Karpas-422 (cell line): Measurements from ENCODE around the gene HSP90AA1. TPM values are rescaled to one million over a fixed set of nuclear protein-coding genes. Genes with fewer than 3 reads are reported as not detected.
"Not testable (repeated sequence)": the region's sequence is repeated elsewhere in the genome, so short reads cannot be mapped to it uniquely, and the experiment has no call there.

Experiments used
- DNase-seq: peaks from one replicate; pipeline ENCODE4 v3.0.0-alpha.2; 2015
- H2AFZ ChIP-seq: fragments of 200-600 bp; sonication (generic); 2 replicates; pipeline ENCODE4 v1.6.1; 2014; ENCODE audit warnings: antibody characterized with exemption, low read length, mixed read lengths
- H3K27ac ChIP-seq: fragments of 200-600 bp; sonication (generic); 2 replicates; pipeline ENCODE4 v1.5.1; 2014; ENCODE audit warnings: mild to moderate bottlenecking, low read length, moderate library complexity
- H3K27me3 ChIP-seq: fragments of 200-600 bp; sonication (generic); 2 replicates; pipeline ENCODE4 v1.6.1; 2014; ENCODE audit warnings: low read length, mixed read lengths
- H3K36me3 ChIP-seq: fragments of 200-600 bp; sonication (generic); 2 replicates; pipeline ENCODE4 v1.6.1; 2014; ENCODE audit warnings: low read length, mixed read lengths; ENCODE audit not compliant: insufficient read depth
- H3K4me1 ChIP-seq: fragments of 200-600 bp; sonication (generic); 2 replicates; pipeline ENCODE4 v1.6.1; 2014; ENCODE audit warnings: mild to moderate bottlenecking, low read length, mixed read lengths
- H3K4me2 ChIP-seq: fragments of 200-600 bp; sonication (generic); 2 replicates; pipeline ENCODE4 v1.6.1; 2014; ENCODE audit warnings: low read length, low read depth, mild to moderate bottlenecking; ENCODE audit not compliant: poor library complexity, severe bottlenecking
- H3K4me3 ChIP-seq: fragments of 200-600 bp; sonication (generic); 2 replicates; pipeline ENCODE4 v1.5.1; 2014; ENCODE audit warnings: mild to moderate bottlenecking, antibody characterized with exemption, low read length, mixed read lengths
- H3K79me2 ChIP-seq: fragments of 200-600 bp; sonication (generic); 2 replicates; pipeline ENCODE4 v1.6.1; 2014; ENCODE audit warnings: mild to moderate bottlenecking, low read length, mixed read lengths
- H3K9ac ChIP-seq: fragments of 200-600 bp; sonication (generic); 2 replicates; pipeline ENCODE4 v1.6.0; 2014; ENCODE audit warnings: low read length
- H3K9me2 ChIP-seq: fragments of 200-600 bp; sonication (generic), shearing (Covaris generic); replicated peaks from 2 replicates; pipeline ENCODE4 v1.6.0; 2014; ENCODE audit warnings: mild to moderate bottlenecking, low read length, moderate library complexity; ENCODE audit not compliant: insufficient read depth
- H3K9me3 ChIP-seq: fragments of 300-700, 200-600 bp; sonication (generic); 2 replicates; pipeline ENCODE4 v1.6.1; 2014; ENCODE audit warnings: low read length, mixed read lengths
- H4K20me1 ChIP-seq: fragments of 200-600 bp; sonication (generic); 2 replicates; pipeline ENCODE4 v1.6.1; 2014; ENCODE audit warnings: mild to moderate bottlenecking, antibody characterized with exemption, low read length, low read depth; ENCODE audit not compliant: insufficient read depth
- total RNA-seq: library from RNA; depleted of rRNA; stranded (reverse); fragments of >200 nt; shearing (Covaris generic); gene quantifications from 2 replicates; pipeline ENCODE4 v1.2.3, GENCODE V29; 2014; ENCODE audit warnings: low replicate concordance

Gene HSP90AA1
- total RNA-seq, 1 experiment from 2014 or later = 505 TPM

DNA sequence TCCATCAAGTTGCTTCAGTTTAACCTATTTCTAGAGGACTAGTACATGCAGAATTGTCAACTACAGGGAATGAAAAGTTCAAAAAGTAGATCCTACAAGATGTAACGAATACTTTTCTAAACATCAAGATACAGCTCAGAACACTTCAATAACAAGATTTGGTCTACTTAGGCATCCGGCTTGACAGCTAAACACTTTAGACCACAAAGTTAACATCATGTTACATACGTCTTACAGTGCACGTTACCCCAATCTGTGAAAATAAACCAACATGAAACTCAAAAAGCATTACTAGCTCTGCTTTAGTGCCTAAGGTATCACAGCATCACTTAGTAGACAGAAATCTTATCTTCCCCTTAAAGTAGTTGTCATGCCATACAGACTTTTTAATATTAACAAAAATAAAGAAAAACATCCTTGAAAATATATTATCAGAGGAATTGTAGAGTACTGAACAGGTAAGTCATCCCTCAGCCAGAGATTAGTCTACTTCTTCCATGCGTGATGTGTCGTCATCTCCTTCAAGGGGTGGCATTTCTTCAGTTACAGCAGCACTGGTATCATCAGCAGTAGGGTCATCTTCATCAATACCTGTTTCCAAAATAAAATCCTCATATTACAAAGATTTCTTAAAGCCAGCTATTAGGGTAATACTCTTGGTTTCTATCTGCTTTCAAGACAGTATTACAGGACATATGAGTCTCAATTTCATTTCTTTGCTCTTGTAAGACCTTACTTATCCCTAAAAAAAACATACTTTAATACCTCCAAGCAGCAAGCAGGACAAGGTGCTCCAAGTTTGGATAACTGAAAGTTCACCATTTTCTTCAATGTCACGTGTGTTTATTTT is 5.4 kb downstream of the HSP90AA1 start:
- H3K27ac ChIP-seq = no peak overlapping the region
- H4K20me1 ChIP-seq = peaks cover 49% of the 10 kb centered on the region
- no peak overlapping the region for H3K4me3 ChIP-seq
- H2AFZ ChIP-seq = no peak overlapping the region
- peaks cover 79% of the 10 kb centered on the region for H3K36me3 ChIP-seq
- no peak overlapping the region for H3K9ac ChIP-seq
- no peaks in the 10 kb centered on the region for H3K9me3 ChIP-seq
- peak; percentile 48 for DNase-seq
- no peak overlapping the region for H3K4me2 ChIP-seq
- peaks cover 28% of the 10 kb centered on the region for H3K4me1 ChIP-seq
- no peaks in the 10 kb centered on the region for H3K9me2 ChIP-seq
- peaks cover 23% of the 10 kb centered on the region for H3K79me2 ChIP-seq
- H3K27me3 ChIP-seq = no peaks in the 10 kb centered on the region

GRCh38 chr14:102080183-102081080 is 6.4 kb downstream of the HSP90AA1 start:
- Histone ChIP-seq H3K9me3 (no peaks in the 10 kb centered on the region), H3K9me2 (no peaks in the 10 kb centered on the region), H3K4me2 (no peak overlapping the region), H3K36me3 (peaks cover 70% of the 10 kb centered on the region), H3K9ac (no peak overlapping the region), H3K27ac (no peak overlapping the region), H3K27me3 (no peaks in the 10 kb centered on the region), H3K4me3 (no peak overlapping the region), H3K79me2 (peaks cover 13% of the 10 kb centered on the region), H4K20me1 (peaks cover 40% of the 10 kb centered on the region), H3K4me1 (peaks cover 21% of the 10 kb centered on the region), H2AFZ (no peak overlapping the region)
- peak; percentile 75 for DNase-seq

DNA sequence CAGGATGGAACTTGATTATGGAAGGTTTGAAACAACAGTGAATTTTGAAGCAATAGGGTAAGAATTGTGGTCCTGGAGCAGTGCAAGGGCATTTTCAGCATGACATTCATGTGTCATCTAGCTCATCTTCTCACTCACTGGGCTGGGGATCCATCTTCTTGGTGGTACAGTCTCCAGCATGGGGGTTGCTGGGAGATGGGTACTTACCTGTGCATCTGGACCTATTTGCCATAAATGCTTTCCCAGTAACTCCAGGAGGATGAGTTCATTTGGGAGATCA is 7.2 kb downstream of the HSP90AA1 start:
- DNase-seq = peak; percentile 63
- H3K4me3 ChIP-seq = no peak overlapping the region
- no peak overlapping the region for H2AFZ ChIP-seq
- no peak overlapping the region for H3K27ac ChIP-seq
- H3K36me3 ChIP-seq = peaks cover 62% of the 10 kb centered on the region
- peaks cover 32% of the 10 kb centered on the region for H4K20me1 ChIP-seq
- H3K27me3 ChIP-seq = no peaks in the 10 kb centered on the region
- H3K9me2 ChIP-seq = no peaks in the 10 kb centered on the region
- H3K4me1 ChIP-seq = peaks cover 13% of the 10 kb centered on the region
- H3K9me3 ChIP-seq = no peaks in the 10 kb centered on the region
- H3K4me2 ChIP-seq = no peak overlapping the region
- H3K79me2 ChIP-seq = peaks cover 5% of the 10 kb centered on the region; the same call in 1 of the 2 replicates
- no peak overlapping the region for H3K9ac ChIP-seq

DNA sequence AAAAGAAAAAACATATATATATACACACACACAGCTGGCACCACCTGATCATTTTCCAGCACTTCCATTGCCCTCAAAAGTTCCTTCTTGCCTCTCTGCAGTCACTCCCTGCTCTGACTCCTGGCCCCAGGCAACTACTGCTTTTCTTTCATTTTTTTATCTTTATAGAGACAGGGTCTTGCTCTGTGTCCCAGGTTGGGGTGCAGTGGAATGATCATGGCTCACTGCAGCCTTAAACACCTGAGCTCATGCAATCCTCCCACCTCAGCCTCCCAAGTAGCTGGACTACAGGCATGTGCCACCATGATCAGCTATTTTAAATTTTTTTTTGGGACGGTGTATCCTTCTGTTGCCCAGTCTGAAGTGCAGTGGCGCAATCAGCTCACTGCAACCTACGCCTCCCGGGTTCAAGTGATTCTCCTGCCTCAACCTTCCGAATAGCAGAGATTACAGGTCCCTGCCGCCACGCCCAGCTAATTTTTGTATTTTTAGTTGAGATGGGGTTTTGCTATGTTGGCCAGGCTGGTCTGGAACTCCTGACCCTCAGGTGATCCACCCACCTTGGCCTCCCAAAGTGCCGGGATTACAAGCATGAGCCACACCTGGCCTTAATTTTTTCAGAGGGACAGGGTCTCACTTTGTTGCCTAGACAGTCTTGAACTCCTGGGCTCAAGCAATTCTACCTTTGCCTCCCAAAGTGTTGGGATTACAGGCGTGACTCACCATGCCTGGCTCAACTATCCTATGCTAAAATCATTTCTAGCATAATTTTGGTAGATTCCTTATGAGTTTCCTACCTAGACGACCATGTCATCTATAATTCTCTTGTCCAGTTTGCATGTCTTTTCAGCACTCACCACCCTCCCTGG is 7.8 kb downstream of the HSP90AA1 start:
- H2AFZ ChIP-seq = no peak overlapping the region
- no peaks in the 10 kb centered on the region for H3K9me3 ChIP-seq
- peaks cover 27% of the 10 kb centered on the region for H4K20me1 ChIP-seq
- H3K9ac ChIP-seq = no peak overlapping the region
- peaks cover 60% of the 10 kb centered on the region for H3K36me3 ChIP-seq
- no peaks in the 10 kb centered on the region for H3K9me2 ChIP-seq
- no peak overlapping the region for H3K4me3 ChIP-seq
- peak; percentile 80 for DNase-seq
- no peaks in the 10 kb centered on the region for H3K27me3 ChIP-seq
- no peaks in the 10 kb centered on the region for H3K79me2 ChIP-seq
- peaks cover 7% of the 10 kb centered on the region; the same call in 1 of the 2 replicates for H3K4me1 ChIP-seq
- H3K27ac ChIP-seq = no peak overlapping the region
- no peak overlapping the region for H3K4me2 ChIP-seq

- Histone ChIP-seq H4K20me1 (peaks cover 22% of the 10 kb centered on the region; the same call in 1 of the 2 replicates), H3K36me3 (peaks cover 53% of the 10 kb centered on the region)
- not testable (repeated sequence) for H3K9me3 ChIP-seq, H3K4me1 ChIP-seq, H2AFZ ChIP-seq, H3K79me2 ChIP-seq, H3K27me3 ChIP-seq, H3K27ac ChIP-seq, H3K4me3 ChIP-seq, H3K9ac ChIP-seq, H3K9me2 ChIP-seq, H3K4me2 ChIP-seq
- peak; percentile 70 for DNase-seq
Measured at GRCh38 chr14:102078361-102078791, 8.5 kb downstream of the HSP90AA1 start.

- H3K4me1 ChIP-seq = no peaks in the 10 kb centered on the region
- H3K9me2 ChIP-seq = no peaks in the 10 kb centered on the region
- no peak overlapping the region for H3K4me2 ChIP-seq
- H3K79me2 ChIP-seq = no peaks in the 10 kb centered on the region
- H2AFZ ChIP-seq = no peak overlapping the region
- no peak for DNase-seq
- H3K27me3 ChIP-seq = no peaks in the 10 kb centered on the region
- H3K9me3 ChIP-seq = no peaks in the 10 kb centered on the region
- peaks cover 17% of the 10 kb centered on the region; the same call in 1 of the 2 replicates for H4K20me1 ChIP-seq
- no peak overlapping the region for H3K9ac ChIP-seq
- H3K36me3 ChIP-seq = peaks cover 43% of the 10 kb centered on the region
- no peak overlapping the region for H3K27ac ChIP-seq
- no peak overlapping the region for H3K4me3 ChIP-seq
Measured at GRCh38 chr14:102077382-102077709, 9.5 kb downstream of the HSP90AA1 start.

DNA sequence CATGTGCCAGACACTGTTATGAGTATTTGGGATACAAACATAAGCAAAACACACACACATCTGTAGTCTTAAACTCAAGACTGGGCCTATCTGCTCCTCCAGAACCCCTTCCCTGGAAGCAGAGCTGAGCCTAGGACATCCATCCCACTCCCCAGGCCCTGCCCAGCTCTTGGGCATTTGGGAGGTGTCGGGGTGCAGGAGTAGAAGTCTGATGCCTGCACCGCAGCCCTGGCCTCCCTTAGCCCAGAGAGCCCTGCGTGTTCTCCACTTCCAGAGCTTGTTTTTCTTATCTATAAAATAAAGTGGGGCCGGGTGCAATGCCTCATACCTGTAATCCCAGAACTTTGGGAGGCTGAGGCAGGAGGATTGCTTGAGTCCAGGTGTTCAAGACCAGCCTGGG is 11.7 kb downstream of the HSP90AA1 start:
- DNase-seq = peak; percentile 74
- no peak overlapping the region for H3K9ac ChIP-seq
- H3K79me2 ChIP-seq = no peaks in the 10 kb centered on the region
- peaks cover 3% of the 10 kb centered on the region; the same call in 1 of the 2 replicates for H4K20me1 ChIP-seq
- no peak overlapping the region for H3K4me3 ChIP-seq
- H3K27me3 ChIP-seq = no peaks in the 10 kb centered on the region
- no peak overlapping the region for H3K27ac ChIP-seq
- no peak overlapping the region for H3K4me2 ChIP-seq
- H3K36me3 ChIP-seq = peaks cover 21% of the 10 kb centered on the region
- no peaks in the 10 kb centered on the region for H3K9me2 ChIP-seq
- no peak overlapping the region for H2AFZ ChIP-seq
- H3K4me1 ChIP-seq = no peaks in the 10 kb centered on the region
- H3K9me3 ChIP-seq = no peaks in the 10 kb centered on the region
